Fibroblast of lung (primary cell): ENCODE measurements around the gene AEBP2.

Experiments used
- EZH2 ChIP-seq: IDR thresholded peaks from 2 replicates; pipeline ENCODE4 v1.5.1; 2012; ENCODE audit warnings: low read length, control low read depth, mild to moderate bottlenecking; ENCODE audit errors: missing control alignments
- TF ChIP-seq, protein P1 (sequence below), 2 donors: IDR thresholded peaks in 1 of 2; conservative IDR thresholded peaks in 1 of 2; 1 replicate in 1 of 2; 2 replicates in 1 of 2; pipeline ENCODE4 v1.5.1; 2011 to 2012; ENCODE audit warnings: low read length in 2 of 2, control low read depth in 1 of 2, inconsistent platforms in 1 of 2, low read depth in 1 of 2, mild to moderate bottlenecking in 1 of 2

DNA sequence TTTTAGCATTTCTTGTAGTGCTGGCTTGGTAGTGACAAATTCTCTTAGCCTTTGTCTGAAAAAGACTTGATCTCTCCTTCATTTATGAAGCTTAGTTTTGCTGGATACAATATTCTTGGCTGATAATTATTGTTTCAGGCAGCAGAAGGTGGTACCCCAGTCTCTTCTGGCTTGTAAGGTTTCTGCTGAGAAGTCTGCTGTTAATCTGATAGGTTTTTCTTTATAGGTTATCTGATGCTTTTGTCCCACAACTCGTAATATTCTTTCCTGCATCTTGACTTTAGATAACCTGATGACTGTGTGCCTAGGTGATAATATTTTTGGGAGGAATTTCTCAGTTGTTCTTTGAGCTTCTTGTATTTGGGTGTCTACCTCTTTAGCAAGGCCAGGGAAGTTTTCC is 41.2 kb downstream of the AEBP2 start:
- TF ChIP-seq, protein P1, sequence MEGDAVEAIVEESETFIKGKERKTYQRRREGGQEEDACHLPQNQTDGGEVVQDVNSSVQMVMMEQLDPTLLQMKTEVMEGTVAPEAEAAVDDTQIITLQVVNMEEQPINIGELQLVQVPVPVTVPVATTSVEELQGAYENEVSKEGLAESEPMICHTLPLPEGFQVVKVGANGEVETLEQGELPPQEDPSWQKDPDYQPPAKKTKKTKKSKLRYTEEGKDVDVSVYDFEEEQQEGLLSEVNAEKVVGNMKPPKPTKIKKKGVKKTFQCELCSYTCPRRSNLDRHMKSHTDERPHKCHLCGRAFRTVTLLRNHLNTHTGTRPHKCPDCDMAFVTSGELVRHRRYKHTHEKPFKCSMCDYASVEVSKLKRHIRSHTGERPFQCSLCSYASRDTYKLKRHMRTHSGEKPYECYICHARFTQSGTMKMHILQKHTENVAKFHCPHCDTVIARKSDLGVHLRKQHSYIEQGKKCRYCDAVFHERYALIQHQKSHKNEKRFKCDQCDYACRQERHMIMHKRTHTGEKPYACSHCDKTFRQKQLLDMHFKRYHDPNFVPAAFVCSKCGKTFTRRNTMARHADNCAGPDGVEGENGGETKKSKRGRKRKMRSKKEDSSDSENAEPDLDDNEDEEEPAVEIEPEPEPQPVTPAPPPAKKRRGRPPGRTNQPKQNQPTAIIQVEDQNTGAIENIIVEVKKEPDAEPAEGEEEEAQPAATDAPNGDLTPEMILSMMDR (conservative IDR thresholded peaks at IDR 0.05 in 1 of 2, IDR thresholded peaks at IDR 0.05 in 1 of 2; ENCODE audit: low read depth in 1 of 2, low read length in 2 of 2), result no peak
- no peak for TF ChIP-seq EZH2
